ENCODE data around the gene MOB3A.

The MOB3A gene

DNA sequence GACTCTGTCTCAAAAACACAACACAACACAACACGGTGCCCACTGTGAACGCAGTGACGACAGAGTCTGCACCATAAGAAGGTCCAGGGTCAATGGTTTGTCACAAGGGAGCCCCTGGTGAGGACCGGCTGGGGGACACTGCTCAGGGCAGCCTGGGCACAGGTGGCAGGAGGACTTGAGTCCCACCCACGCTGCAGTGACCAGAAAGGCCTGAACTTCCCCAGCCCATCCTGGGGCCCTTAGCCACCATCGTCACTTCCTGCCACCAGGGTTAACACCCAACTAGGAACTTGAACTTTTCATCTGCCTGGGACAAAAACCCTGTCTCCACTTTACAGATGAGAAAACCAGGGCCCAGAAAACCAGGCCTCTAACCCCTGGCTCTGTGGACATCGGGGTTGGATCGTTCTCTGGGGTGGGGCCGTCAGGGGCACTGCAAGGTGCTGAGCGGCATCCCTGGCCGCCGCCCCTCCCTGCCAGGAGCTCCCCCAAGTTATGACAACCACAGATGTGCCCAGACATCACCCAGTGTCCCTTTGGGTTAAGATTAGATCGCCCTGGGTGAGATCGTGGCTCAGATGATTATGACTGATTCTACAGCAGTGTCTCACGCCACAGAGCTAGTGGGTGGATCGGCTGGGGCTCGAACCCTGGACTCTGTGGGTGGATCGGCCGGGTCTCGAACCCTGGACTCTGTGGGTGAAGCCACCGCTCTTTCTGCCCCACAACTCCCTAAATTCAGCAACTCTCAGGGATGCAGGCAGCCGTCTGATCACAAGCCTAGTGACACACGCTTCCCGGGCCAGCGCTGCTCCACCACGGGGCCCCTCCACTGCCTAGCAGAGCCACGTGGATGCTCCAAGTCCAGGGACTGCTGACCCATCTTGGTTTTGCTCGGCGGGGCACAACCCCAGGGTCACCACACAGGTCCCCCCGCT lies 14.0 kb downstream of the MOB3A start:
- no peak for DNase-seq (ENCODE audit: low read depth in 2 of 2)

DNA sequence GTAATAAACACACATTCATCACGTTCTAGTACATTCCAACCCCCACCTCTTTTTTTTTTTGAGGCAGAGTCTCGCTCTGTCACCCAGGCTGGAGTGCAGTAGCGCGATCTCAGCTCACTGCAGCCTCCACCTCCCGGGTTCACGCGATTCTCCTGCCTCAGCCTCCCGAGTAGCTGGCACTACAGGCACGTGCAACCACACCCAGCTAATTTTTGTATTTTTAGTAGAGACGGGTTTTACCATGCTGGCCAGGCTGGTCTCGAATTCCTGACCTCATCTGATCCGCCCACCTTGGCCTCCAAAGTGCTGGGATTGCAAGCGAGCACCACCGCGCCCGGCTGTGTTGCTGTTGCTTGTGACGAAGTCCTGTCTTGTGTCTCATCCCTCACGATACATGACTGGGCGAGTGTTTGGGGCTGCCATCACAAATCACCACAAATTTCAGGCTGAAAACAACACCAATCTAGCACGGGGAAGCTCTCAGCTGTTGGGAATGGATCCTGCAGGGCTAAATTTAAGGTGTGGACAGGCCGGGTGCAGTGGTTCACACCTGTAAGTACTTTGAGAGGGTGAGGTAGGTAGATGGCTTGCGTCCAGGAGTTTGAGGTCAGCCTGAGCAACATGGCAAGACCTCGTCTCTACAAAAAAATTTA lies 15.7 kb downstream of the MOB3A start:
- DNase-seq (ENCODE audit: low read depth in 2 of 2) = no peak

DNA sequence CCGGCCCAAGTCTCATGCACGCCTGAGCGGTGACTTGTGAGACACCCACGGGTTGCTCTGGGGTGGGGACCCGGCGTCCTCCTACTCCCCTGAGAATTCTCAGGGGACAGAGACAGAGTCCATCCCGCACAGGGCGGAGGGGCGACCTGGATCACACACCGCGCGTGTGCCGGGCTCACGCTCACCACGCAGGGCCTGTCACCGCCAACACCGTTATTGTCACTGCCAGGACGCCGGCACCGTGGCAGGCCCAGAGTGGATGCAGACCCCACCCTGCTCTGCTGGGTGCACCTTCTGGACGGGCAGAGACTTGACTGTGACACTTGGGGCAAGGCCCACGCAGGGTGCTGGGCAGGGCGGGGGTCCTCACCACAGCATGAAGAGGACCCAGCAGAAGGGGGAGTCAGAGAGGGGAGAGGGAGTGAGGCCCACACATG lies 16.2 kb downstream of the MOB3A start:
- no peak for DNase-seq (ENCODE audit: low read depth in 2 of 2)

DNA sequence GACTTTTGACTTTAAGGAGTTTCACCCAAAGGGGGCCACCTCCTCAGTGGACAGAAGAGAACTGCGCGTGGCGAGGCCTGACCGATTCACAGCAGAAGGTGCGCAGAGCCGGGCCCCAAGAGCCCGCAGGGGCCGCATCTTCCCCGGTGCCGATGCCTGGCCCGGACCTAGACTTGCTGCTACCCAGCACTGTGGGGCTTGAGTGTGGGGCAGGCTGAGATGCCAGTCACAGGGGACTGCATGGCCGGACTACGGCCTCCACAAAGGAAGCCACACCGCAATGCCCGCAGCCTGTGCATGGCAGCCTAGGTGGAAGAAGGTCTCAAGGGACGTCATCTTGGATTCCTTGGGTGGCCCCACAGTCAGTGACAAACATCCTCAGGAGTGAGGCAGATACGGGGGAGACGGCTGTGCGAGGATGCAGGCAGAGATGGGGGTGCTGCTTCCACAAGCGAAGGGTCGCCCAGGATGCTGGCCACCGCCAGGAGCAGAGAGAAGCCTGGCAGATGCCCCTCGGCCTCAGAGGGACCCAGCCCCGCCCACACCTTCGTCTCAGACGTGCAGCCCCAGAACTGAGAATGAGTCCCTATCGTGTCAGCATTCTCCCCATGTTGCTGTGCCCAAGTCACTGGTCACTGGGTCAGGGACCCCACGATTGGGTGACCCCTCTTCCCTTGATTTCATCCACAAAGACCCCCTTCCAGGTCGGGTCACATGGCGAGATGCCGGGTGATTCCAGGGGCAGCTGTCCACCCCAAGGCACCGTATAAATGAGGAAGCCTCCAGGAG lies 16.9 kb downstream of the MOB3A start:
- no peak for DNase-seq (ENCODE audit: low read depth in 2 of 2)

DNA sequence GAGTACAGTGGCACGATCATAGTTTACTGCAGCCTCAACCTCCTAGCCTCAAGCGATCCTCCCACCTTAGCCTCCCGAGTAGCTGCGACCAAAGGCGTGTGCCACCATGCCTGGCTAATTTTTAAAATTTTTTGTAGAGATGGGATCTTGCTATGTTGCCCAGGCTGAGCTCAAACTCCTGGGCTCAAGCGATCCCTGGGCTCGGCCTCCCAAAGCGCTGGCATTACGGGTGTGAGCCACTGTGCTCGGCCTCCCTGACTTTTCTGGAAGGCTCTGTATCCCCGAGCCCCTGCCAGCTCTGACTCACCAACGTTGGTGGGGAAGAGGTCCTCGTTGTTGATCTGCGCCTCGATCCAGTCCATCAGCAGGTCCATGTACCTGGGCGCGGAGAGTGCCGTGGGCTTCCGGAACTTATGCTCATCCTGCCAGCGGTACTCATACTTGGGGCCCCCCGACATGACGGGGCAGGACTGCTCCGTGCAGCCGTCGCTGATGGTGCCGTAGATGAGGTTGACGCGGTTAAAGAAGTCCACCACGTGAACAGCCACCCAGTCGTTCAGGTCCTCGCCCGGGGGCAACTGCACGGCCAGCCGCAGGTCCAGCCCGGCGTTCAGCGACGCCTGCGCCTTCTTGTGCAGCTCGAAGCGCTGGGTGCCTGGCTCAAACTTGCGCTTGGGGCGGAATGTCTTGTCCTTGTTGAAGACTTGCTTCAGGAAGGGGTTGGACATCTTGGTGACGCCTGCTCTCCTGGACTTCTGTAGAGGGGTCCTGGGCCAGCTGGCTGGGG lies 18.1 kb downstream of the MOB3A start:
- no peak for DNase-seq (ENCODE audit: low read depth in 2 of 2)

DNA sequence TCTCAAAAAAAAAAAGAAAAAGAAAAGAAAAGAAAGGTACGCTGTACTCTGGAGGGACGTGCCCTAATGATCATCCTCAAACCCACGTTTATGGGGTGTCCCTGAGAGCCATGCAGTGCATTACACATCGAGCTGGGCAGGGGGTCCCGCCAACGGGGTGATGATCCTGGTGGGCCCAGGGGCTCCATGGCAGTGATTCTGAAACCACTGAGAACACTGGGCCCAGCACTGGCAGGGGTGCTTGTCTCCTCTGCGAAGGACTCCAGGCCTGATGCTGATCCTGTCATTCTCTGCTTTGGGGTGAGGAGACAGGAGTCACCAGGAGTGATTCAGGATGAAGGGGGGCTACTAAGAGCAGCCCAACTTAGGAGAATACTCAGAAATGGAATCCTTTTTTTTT lies 18.7 kb downstream of the MOB3A start:
- DNase-seq (ENCODE audit: low read depth in 2 of 2) = no peak

DNA sequence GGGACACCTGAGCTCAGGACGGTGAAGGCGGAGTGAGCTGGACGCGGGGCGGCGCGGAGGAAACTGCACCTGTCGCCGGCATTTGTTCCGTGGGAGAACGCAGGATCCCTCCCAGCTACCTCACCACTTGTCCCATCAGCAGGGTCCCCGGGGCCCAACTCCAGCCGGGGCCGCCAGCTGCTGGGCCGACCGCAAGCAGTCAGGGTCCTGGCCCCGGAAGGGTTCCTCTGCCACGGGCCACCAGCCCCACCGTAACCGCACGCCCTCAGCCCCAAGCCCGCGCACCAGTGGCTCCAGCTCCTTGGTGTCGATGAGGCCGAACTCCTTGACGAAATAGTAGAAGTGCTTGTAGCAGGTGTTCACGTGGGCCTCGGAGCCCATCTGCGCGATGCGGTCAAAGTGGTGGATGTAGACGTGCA lies 19.6 kb downstream of the MOB3A start:
- DNase-seq (ENCODE audit: low read depth in 2 of 2) = no peak

DNA sequence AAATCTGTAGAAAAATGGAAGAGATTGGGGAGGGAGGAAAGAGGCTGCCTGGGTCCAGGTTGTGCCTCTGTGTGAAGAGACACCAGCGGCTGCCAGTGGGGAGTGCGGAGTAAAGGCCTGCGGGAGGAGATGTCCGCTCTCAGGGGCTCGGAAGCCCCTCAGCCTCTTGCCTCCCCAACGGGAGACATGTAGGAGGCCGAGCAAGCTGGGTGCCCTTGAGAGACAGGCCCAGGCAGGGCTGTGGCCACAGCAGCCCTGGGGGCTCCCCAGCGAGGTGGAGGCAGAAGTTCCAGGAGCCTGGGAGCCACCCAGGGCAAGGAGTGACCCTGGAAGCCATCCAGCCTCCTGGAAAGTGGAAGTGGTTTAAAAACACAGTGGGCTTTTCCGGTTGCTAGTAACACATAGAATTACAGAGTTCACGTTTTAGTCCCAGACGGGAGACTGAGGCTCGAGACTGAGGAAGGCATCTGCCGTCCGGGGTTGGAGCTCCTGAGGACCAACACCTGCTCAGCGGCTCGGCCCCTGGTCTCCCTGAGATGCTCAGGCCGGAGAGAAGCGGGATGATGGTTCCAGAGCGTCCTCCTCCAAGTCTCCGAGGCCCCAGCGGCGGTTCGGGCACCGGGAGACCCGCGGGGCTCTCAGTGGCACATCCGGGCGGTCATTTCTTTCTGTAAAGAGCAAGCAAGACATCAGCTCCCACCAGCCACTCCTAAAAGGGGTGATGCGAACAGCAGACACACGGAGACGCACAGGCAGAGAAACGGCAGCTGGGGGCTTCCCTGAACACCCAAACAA lies 23.2 kb downstream of the MOB3A start:
- DNase-seq (ENCODE audit: low read depth in 2 of 2) = no peak

DNA sequence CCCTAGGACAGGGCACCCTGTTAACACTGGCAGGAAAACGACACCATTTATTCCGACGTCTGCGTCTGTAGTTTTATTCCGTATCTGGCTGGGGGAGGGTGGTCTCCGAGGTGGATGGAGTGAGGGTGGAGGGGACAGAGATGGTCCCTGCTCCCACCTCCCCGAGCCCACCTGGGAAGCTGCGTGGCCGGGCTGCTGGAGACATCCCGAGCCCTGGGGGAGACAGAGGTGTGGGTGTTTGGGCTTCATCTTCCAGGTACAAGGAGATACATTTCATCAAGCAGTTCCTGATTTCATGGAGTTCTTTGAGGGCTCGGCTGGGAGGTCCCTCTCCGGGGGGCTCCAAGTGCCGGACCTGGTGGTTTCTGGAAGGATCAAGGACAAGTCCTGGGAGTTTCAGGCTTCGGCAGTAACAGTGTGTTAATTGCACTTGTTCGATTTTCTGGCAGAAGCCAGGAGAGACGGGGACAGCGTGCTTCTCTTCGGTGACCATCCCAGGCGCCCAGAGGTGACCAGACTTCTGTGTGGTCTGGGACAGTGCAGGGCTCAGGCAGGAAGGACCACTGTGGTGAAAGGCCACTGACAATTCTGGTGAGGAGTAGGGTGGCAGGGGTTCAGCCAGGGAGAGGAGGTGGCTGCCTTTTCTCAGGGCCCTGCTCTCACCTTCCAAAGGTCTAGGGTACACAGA lies 25.0 kb downstream of the MOB3A start:
- DNase-seq (ENCODE audit: low read depth in 2 of 2) = no peak

DNA sequence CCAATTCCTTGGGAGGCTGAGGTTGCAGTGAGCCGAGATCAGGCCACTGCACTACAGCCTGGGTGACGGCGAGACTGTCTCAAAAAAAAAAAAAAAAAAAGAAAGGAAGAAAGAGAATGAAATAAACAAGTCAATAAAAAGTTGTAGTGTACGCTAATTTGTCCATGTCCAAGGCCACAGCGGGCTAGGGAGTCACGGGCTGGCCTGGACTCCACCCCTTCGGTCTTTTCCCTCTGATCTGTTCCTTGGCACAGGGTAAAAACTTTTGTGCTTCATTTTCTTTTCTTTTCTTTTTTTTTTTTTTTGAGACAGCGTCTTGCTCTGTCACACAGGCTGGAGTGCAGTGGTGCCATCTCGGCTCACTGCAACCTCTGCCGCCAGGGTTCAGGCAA lies 25.7 kb downstream of the MOB3A start:
- DNase-seq (ENCODE audit: low read depth in 2 of 2) = no peak

DNA sequence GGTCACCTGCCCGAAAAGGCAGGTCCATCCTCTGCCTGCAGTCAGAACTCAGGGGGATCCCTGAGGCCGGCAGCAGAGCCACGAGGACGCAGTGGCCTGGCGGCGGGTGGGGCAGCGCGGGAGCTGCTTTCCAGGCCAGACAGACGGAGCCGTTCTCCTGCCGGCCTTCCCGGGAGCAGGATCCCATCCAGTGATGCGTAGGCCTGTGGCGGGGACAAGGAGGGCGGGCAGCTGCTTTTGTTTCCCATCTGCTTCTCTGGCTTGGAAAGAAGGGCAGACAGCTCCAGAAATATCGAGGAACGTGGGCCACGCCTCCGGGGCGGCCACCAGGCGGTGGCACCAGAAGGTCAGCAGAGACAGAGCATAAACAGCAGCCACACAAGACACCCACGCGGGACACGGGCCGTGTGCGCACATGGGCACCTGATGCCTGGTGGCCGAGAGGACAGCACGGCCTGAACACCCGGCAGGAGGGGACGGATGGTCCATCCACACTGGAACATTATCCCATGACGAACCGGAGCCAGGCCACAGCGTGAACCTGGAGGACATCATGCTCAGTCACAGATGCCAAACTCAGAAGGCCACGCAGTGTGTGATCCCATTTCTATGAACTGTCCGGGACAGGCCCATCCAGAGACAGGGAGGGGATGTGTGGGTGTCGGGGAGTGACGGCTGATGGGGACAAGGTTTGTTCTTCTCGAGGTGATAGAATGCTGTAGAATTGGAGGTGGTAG lies 31.2 kb downstream of the MOB3A start:
- no peak for DNase-seq (ENCODE audit: low read depth in 2 of 2)

DNA sequence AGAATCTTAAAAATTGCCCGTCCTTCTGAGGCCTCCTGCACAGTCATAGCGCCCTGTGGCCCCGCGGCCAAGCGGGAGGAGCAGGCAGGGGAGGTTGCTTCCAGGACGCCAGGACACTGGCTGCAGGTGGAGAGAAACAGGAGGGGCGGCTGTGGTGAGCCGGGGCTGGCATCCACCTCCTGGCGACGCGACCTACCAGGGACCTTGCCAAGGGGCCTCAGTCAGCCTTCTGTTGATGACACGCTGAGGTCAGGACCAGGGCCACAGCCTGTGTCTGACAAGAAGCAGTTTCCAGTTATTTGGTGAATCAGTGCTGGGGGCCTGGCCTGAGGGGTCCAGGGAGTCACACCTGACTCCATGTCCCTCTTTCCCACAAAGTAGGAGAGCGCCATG lies 31.7 kb downstream of the MOB3A start:
- DNase-seq (ENCODE audit: low read depth in 2 of 2) = no peak

DNA sequence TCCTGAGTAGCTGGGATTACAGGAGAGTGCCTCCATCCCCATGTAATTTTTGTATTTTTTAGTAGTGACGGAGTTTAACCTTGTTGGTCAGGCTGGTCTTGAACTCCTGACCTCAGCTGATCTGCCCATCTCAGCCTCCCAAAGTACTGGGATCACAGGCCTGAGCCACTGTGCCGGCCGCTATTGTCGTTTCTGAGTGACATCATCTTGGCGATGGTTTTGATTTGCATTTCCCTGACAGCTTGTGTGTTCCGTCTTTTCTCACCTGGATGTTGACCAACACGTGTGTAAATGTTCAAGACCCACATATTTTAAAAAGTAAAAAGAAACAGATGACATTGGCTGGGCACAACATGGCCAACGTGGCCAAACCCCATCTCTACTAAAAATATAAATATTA lies 32.3 kb downstream of the MOB3A start:
- DNase-seq (ENCODE audit: low read depth in 2 of 2) = no peak

DNA sequence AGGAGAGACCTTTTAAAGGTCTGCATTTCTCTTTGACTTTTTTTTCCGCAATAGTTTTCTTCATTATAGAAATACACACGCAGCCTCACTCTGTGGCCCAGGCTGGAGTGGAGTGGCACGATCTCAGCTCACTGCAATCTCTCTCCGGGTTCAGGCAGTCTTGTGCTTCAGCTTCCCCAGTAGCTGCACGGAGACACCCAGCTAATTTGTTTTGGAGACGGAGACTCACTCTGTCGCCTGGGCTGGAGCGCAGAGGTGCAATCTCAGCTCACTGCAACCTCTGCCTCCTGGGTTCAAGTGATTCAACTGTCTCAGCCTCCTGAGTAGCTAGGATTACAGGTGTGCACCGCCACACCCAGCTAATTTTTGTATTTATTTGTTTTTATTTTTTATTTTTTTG lies 33.4 kb downstream of the MOB3A start:
- DNase-seq (ENCODE audit: low read depth in 2 of 2) = no peak

DNA sequence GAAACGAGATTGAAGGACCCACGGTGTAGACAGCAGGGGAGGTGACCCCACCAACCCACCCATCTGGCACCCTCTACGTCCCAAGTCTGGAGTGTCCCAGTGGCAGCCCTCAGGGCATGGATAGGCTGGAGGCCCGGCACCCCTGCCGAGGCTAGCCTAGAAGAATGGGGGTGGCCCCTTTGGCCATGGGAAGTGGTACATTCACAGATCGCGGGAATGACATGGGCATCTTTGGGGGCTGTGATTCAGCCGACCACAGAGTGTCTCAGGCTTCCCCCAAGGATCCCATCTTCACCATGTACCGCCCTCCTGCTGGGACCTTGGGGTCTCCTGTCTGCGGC lies 33.8 kb downstream of the MOB3A start:
- DNase-seq (ENCODE audit: low read depth in 2 of 2) = no peak

DNA sequence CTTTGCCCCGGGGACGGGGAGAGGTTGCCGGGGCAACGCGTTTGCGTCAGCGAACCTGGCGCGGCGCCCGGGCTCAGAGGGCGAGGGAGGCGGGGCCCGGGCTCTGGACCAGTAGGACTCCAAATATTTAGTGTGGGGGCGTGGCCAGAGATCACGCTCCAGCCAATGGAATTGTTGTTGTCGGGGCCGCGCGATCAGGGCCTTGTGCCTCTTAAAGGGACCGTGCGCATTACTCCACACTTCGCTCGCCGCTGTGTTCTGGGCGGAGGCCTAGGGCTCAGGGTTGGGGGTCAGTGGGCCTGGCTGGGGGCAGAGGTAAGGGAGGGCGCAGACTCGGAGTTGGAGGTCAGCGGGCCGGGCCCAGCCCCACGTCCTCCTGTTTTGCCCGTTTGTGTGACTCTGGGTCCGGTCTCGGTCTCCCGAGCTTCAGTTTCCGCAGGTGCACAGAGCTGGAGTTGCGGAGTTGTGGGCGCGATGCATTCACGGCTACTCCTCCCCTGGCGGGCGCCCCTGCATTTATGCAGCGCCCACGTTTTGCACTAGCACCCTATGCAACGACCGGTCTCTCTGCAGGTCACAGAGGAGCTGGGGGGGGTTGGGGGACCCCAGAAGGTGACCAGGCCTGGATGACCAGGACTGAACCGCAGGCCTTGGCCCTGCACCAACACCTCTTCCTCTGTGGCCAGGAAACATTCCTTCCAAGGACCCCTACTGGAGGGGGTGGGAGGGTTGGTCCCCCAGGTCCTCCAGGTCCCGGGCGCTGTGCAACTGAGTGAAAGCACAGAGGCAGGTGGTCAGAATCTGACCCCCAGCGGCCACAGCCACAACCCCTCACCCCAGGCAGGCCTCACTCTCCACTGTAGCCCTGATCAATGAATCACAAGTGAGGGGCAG lies 34.4 kb downstream of the MOB3A start:
- DNase-seq (ENCODE audit: low read depth in 2 of 2) = peak; percentile 94 to 95

DNA sequence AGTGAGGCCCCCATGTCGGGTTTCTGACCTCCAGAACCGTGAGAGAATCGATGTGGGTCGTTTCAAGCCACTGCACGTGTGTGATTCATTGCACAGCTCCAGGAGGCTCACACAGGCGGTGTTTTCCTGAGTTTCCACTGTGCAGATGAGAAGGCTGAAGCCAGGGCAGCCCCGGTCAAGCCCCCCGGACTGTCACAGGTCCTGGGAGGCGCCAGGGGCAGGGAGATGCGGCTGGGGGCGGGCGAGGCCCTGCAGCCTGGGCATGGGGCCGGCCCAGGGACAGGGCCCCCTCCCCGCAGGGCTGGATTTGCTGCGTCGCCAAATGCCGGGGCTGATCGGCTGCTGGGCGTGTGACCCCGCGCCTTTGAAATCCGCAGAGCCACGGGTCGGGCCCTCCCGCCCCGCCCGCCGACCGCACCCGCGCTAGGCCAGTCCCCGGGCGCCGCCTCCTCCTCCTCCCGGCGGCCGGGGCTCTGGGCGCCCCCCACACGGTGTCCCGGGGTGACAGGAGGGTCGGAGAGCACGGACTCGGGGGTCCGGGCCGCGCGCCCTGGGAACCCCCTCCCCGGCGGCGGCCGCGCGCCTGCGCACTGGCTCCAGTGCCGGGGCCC lies 35.1 kb downstream of the MOB3A start:
- DNase-seq (ENCODE audit: low read depth in 2 of 2) = peak; percentile 6 to 9
